DOHH2 (cell line): ENCODE measurements around the gene KRR1.
"Not testable (repeated sequence)": the region's sequence is repeated elsewhere in the genome, so short reads cannot be mapped to it uniquely, and the experiment has no call there.

Experiments
- CTCF ChIP-seq: fragments of 200-600 bp; sonication (generic); IDR thresholded peaks from one replicate; pipeline ENCODE4 v1.5.1; 2014; ENCODE audit warnings: antibody characterized with exemption, mild to moderate bottlenecking, low read depth, low read length; ENCODE audit not compliant: poor library complexity, severe bottlenecking
- EZH2phosphoT487 ChIP-seq: fragments of 200-600 bp; sonication (generic); IDR thresholded peaks from 2 replicates; pipeline ENCODE4 v1.6.1; 2017; ENCODE audit warnings: borderline replicate concordance, mild to moderate bottlenecking, antibody characterized with exemption, low read length, moderate library complexity, mixed read lengths

GRCh38 chr12:75457866-75458265 lies 53.5 kb downstream of the KRR1 start:
- not testable (repeated sequence) for TF ChIP-seq CTCF, EZH2phosphoT487
